ENCODE results near the gene RHOT1. TPM values are rescaled to one million over a fixed set of nuclear protein-coding genes. Genes with fewer than 3 reads are reported as not detected.

The RHOT1 gene
- total RNA-seq, 3 donors from 2014 or later (not counting 1 experiment from before 2014, with no cell fraction given) = 25.1 to 32.7 (median 28.3) TPM

DNA sequence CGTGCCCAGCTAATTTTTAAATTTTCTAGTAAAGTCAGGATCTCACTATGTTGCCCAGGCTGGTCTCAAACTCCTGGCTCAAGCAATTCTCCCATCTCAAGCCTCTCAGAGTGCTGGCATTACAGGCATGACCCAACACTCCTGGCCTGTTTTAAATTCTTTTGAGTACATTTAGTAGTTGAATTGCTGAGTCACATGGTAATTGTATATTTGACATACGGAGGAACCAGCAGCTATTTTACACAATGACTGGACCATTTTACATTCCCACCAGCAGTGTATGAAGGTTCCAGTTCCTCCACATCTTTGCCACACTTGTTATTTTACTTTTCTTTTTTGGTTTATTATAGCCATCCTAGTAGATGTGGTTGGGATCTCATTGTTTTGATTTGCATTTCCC is 43.6 kb downstream of the RHOT1 start:
- no peak overlapping the region for H3K4me3 ChIP-seq (ENCODE audit: low read length)
- Mint-ChIP-seq H3K4me3 (no peak overlapping the region), H3K4me1 (no peaks in the 10 kb centered on the region), H3K9me3 (no peaks in the 10 kb centered on the region), H3K36me3 (no peaks in the 10 kb centered on the region), H3K27ac (no peak overlapping the region), H3K27me3 (ENCODE audit: low read depth in 2 of 2) (no peaks in the 10 kb centered on the region)
- H3K27ac ChIP-seq (ENCODE audit: low read length) = no peak overlapping the region
- WGBS (ENCODE audit: insufficient coverage) = 100% methylated on average over 2 of the region's 2 CpGs
- intact Hi-C loops (cut with micrococcal nuclease) = no loop called here
- DNase-seq = no peak
- no peak for ATAC-seq
- no peaks in the 10 kb centered on the region for H3K27me3 ChIP-seq (ENCODE audit: control insufficient read depth, insufficient read depth, low read length)
- peaks cover 5% of the 10 kb centered on the region for H3K36me3 ChIP-seq (ENCODE audit: control insufficient read depth, insufficient read depth, low read length)
- H3K4me1 ChIP-seq (ENCODE audit: control insufficient read depth, insufficient read depth, low read length) = no peaks in the 10 kb centered on the region
- TF ChIP-seq CTCF (IDR thresholded peaks at IDR 0.05) = no peak
- H3K9me3 ChIP-seq (ENCODE audit: control insufficient read depth, insufficient read depth, low read length) = no peaks in the 10 kb centered on the region

- Mint-ChIP-seq H3K9me3 (no peaks in the 10 kb centered on the region), H3K4me3 (no peak overlapping the region), H3K27me3 (ENCODE audit: low read depth in 2 of 2) (no peaks in the 10 kb centered on the region), H3K36me3 (no peaks in the 10 kb centered on the region), H3K27ac (no peak overlapping the region), H3K4me1 (no peaks in the 10 kb centered on the region)
- ATAC-seq (no peak), DNase-seq (no peak)
- WGBS (ENCODE audit: insufficient coverage) = 93% methylated on average over 2 of the region's 3 CpGs
- Histone ChIP-seq H3K27ac (ENCODE audit: low read length) (no peak overlapping the region), H3K36me3 (ENCODE audit: control insufficient read depth, insufficient read depth, low read length) (peaks cover 6% of the 10 kb centered on the region), H3K27me3 (ENCODE audit: control insufficient read depth, insufficient read depth, low read length) (no peaks in the 10 kb centered on the region), H3K4me3 (ENCODE audit: low read length) (no peak overlapping the region), H3K9me3 (ENCODE audit: control insufficient read depth, insufficient read depth, low read length) (no peaks in the 10 kb centered on the region), H3K4me1 (ENCODE audit: control insufficient read depth, insufficient read depth, low read length) (no peaks in the 10 kb centered on the region)
- no peak for TF ChIP-seq CTCF (IDR thresholded peaks at IDR 0.05)
- intact Hi-C loops (cut with micrococcal nuclease) = no loop called here
Observed at GRCh38 chr17:32187271-32187670, 45.0 kb downstream of the RHOT1 start.

GRCh38 chr17:32189343-32189742 is 47.0 kb downstream of the RHOT1 start:
- Histone ChIP-seq H3K27ac (ENCODE audit: low read length) (no peak overlapping the region), H3K36me3 (ENCODE audit: control insufficient read depth, insufficient read depth, low read length) (peaks cover 19% of the 10 kb centered on the region), H3K27me3 (ENCODE audit: control insufficient read depth, insufficient read depth, low read length) (no peaks in the 10 kb centered on the region), H3K4me1 (ENCODE audit: control insufficient read depth, insufficient read depth, low read length) (no peaks in the 10 kb centered on the region), H3K4me3 (ENCODE audit: low read length) (no peak overlapping the region), H3K9me3 (ENCODE audit: control insufficient read depth, insufficient read depth, low read length) (no peaks in the 10 kb centered on the region)
- intact Hi-C loops (cut with micrococcal nuclease) = no loop called here
- H3K36me3 Mint-ChIP-seq = no peaks in the 10 kb centered on the region
- H3K27ac Mint-ChIP-seq = no peak overlapping the region
- no peak overlapping the region for H3K4me3 Mint-ChIP-seq
- no peaks in the 10 kb centered on the region for H3K4me1 Mint-ChIP-seq
- ATAC-seq = no peak
- TF ChIP-seq CTCF (IDR thresholded peaks at IDR 0.05) = no peak
- no peak for DNase-seq
- H3K9me3 Mint-ChIP-seq = no peaks in the 10 kb centered on the region
- no CpG with 5 or more reads among the region's 2 CpGs for WGBS (ENCODE audit: insufficient coverage)
- no peaks in the 10 kb centered on the region for H3K27me3 Mint-ChIP-seq (ENCODE audit: low read depth in 2 of 2)

DNA sequence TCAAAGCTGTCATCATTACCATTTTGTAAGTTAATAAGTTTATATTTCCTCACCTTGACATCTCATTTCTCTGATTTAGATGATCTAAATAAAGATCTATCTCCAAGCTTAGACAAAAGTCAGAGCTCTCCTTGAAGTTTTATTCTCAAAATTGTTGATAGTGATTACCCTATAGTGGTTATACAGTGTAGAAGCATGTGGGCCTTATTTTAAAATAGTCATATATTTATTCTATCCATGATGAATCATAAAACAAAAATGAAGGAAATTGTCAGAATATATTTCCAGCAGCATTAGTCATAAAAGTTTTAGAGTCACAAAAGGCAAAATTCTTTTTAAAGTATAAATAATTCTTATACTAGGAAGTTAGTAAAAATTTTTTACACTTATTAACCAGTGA is 49.0 kb downstream of the RHOT1 start:
- Mint-ChIP-seq H3K9me3 (no peaks in the 10 kb centered on the region), H3K4me3 (no peak overlapping the region), H3K4me1 (no peaks in the 10 kb centered on the region), H3K36me3 (peaks cover 14% of the 10 kb centered on the region), H3K27me3 (ENCODE audit: low read depth in 2 of 2) (no peaks in the 10 kb centered on the region), H3K27ac (no peak overlapping the region)
- no peak overlapping the region for H3K4me3 ChIP-seq (ENCODE audit: low read length)
- H3K27me3 ChIP-seq (ENCODE audit: control insufficient read depth, insufficient read depth, low read length) = no peaks in the 10 kb centered on the region
- peaks cover 29% of the 10 kb centered on the region for H3K36me3 ChIP-seq (ENCODE audit: control insufficient read depth, insufficient read depth, low read length)
- no peak for TF ChIP-seq CTCF (IDR thresholded peaks at IDR 0.05)
- intact Hi-C loops (cut with micrococcal nuclease) = no loop called here
- ATAC-seq = no peak
- no peaks in the 10 kb centered on the region for H3K4me1 ChIP-seq (ENCODE audit: control insufficient read depth, insufficient read depth, low read length)
- H3K9me3 ChIP-seq (ENCODE audit: control insufficient read depth, insufficient read depth, low read length) = no peaks in the 10 kb centered on the region
- no peak for DNase-seq
- H3K27ac ChIP-seq (ENCODE audit: low read length) = no peak overlapping the region
